ENCODE data around the gene ZNF664.

ZNF664 gene

DNA sequence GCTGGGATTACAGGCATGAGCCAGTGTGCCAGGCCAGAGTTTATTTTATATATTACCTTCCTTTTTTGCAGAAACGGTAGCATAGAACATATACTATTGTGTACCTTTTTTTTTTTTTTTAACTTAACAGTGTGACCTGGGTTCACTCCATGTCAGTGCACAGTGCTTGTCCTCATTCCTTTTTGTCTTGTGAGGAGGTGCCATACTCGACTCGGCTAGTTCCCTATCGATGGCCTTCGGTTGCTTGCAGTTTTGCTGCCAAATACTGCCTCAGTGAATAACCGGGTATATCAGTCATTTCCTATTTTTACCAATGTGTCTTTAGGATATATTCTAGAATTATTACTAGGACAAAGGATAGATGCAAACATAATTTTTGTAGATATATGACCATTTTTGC lies 36.8 kb downstream of the ZNF664 start:
- no peak for DNase-seq (ENCODE audit: low read depth in 2 of 2)

DNA sequence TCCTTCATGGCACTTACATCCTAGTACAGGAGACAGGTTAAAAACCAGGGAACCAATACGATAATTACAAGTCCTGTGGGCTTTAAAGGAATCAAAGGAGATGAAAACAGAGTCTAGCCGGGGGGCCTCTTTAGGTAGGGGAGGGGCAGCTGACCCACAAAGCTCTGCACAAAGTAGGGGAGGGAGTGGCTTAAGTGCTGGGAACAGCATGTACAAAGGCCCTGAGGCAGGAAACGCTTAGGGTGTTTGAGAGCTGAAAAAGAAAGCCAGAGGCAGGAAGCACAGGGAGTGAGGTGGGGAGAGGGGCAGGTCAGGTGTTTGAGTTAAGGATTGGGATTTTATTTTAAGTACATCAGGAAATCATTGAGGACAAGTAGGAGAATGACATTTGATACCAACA lies 37.7 kb downstream of the ZNF664 start:
- DNase-seq (ENCODE audit: low read depth in 2 of 2), result no peak

DNA sequence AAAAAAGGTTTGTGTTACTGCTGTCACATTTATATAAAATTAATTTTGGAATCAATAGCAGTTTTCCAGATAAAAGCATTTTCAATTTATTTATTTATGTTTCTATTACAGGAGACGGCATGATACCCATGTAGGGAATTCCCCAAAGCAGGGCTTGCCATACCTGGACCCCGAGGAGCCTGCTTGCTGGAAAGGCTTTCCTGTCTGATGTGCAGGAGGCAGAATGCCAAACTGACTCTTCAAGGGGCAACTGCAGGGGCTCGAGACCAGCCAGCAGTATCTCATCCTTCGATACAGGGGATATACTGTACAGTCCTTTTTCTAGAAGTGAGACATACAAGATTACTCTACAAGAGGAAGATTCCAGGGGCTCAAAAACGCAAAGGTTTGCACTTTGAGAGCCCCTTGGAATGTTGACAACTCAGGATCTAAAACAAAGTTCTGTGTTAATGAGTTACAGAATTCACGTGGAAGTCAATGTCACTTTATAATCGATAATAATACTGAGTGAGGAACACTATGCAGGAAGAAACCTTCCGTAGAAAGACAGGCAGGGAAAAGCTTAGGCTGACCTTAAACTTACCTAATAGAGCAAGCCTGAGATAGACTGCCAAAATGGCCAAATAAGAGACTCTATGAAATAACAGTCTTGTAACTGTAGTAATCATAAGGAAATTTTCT lies 38.6 kb downstream of the ZNF664 start:
- no peak for DNase-seq (ENCODE audit: low read depth in 2 of 2)

DNA sequence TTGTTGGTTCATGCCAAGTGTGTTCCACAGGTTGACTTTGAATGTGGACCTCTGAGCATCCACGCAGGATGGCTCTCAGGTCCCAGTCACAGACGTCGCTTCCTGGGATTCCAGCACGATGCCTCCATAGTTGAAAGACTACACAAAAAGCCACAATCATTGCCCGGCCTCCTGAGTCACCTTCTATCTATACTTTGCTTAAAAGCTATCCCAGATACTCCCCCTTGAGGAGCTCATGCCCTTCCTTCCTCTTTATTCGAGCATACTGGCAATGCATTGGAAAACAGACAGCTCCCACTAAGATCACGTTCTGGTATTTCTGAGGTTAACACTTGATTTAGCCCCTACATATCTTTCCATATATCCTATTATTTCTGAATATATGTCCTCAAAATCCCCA lies 40.1 kb downstream of the ZNF664 start:
- DNase-seq (ENCODE audit: low read depth in 2 of 2), result no peak

DNA sequence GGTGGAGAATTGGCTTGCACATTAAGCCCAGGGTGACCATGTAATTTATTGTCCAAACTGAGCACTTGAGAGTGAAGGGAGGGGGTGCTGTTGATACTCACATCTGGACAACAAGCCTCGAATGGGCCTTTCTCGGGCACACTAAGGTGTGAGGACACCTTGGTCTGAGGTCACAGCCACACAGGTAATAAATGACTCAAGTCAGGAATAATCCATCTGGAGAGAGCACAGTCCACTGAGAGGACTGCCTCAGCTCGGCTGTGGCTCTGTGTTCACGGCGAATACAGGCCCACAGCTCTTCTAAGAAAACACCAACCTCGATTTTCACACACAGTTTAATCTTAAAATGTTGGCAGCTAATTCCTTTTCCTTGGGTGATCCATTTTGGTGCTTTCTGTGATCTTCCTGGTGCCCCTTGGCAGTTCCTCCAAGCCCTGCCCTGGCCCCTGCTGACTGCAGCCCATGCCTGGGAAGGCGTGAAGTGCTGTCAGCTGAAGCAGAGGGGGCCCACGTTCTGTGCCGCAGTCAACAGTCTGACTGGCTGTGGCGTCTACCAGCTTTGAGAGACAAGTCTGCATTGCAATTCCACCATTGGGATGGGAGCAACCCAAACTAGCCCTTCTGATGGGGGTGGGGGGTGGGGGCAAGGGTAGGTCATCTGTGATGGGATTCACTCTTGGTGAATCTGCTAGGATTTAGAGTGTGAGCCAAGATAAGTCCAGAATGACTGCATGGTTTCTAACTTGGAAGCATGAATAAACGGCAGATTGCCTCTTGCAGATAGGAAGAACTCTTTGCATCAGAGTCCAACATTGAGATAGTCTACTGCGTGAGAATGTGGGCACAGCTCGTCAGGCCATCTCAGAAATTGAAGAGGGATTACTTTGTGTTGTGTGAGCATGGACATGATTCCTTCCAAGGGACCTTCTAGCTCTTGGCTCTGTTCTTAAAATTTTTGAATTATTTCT lies 42.8 kb downstream of the ZNF664 start:
- no peak for DNase-seq (ENCODE audit: low read depth in 2 of 2)

DNA sequence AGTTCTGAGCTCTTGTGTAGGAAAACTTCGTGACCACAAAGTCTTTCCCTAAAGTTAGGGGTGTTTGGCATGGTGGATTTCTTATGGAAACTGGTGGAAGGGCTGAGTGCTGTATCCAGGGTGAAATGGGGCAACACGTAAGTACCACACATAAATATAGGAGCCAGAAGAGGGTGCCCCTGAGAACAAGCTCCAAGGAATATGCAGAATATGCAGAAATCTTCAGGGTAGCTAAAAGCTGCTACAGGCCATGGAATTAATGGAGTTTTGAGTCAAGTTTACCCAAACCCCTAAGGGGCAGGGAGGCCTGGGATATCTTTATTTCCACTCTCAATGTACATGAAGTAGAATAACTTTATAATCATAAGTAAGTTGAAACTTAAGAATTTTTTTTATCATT lies 44.0 kb downstream of the ZNF664 start:
- DNase-seq (ENCODE audit: low read depth in 2 of 2), result no peak

DNA sequence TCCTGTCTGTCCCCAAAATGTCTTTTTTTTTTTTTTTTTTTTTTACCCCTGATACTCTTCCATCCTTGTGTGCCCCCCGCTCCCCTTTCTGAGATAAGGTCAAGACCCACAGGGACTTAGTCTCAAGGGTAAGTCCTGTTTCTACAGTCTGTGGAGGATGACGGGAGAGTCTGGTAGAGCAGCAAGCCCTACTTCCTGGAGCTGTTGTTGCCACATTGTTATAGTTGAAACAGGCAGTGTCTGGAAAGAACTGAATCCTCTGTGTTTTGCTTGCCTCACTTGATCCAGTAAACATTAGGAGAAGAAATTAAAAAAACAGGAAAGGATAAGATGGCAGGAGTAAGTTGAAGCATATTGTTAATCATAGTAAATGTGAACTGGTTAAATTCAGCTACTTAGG lies 45.5 kb downstream of the ZNF664 start:
- no peak for DNase-seq (ENCODE audit: low read depth in 2 of 2)

DNA sequence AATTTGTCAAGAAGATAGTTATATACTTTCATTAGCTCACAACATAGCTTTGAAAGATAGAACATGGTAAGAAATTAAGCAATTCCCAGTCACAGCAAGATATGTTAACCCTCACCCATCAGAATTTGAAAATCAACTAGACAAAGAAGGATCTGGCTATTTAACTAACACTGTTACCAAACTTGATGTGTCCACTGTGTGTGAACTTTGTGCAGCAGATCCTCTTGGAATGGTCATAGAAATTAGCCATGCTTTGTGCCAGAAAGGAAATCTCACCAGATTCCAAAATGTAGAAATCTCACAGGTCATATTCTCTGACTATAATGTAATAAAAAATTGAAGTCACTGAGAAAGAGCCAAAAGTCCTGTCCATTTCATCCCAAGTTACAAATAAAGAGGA lies 46.1 kb downstream of the ZNF664 start:
- DNase-seq (ENCODE audit: low read depth in 2 of 2), result no peak

DNA sequence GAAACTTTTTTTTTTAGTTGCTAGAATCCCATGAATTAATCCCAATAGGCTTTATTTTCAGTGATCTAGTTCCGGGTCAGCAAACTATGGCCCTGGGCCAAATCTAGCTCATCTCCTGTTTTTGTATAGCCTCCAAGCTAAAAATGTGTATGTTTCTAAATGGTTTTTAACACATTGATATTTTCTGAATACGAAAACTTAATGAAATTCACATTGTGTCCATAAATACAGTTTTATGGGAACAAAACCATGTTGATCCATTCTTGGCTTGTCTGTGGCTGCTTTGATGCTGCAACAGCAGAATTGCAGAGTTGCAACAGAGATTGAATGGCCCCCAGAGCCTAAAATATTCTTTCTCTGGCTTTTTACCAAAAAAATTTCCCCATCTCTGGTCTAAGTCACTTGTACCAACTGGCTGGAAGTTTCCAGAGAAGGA lies 47.5 kb downstream of the ZNF664 start:
- DNase-seq (ENCODE audit: low read depth in 2 of 2), result no peak

DNA sequence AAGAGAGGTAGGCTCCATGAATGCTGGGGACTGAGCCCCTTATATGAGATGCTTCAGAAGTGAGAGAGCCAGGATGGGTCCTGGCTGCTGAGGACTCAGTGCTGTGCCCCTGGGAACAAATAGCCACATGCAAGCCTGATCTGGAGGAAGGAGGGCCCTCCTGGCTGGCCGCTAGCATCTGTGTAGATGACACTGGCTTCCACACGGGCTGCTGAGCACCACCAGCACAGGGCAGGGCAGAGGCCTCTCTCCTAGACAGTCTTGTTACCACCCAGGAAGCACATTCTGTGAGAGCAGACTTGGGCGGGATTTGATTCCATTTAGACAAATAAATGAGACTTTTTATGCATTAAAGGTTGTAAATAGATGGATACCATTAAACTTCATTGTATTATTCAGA lies 48.0 kb downstream of the ZNF664 start:
- DNase-seq (ENCODE audit: low read depth in 2 of 2), result no peak

DNA sequence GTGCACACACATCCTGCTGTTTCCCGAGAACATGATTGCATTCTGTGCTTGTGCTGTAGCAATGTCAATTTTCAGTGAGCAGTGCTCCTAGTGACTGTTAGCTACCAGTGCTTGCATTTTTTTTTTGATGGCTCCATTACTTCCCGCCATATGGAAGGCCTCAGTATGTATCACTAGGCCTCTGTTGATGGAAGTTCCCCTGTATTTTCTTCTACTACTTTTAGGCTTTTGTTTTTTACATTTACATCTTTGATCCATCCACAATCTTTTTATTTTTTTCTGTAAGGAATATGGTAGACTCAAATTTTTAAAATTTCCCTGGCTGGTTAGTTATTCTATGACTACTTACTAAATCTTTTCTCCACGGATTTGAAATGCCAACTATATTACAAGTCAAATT lies 49.1 kb downstream of the ZNF664 start:
- DNase-seq (ENCODE audit: low read depth in 2 of 2), result no peak

DNA sequence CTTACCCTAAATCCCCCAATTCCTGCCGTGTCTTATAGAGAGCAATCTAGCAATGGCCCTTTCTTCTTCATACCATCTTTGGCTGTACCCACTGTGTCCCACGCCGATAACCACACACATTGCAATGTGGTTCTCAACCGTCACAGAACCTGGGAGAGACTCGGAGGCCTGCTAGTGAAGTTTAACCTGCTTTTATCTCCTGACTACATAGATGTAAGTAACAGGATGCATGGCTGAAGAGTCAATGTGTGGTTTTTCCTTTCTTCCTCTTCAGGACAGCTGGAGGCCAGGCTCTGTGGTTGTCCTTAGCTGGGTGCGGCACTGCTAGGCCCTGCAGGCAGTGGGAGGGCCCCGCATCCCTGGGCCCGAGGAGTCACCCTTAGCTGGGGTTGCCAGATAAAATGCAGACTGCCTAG lies 51.3 kb downstream of the ZNF664 start:
- no peak for DNase-seq (ENCODE audit: low read depth in 2 of 2)

DNA sequence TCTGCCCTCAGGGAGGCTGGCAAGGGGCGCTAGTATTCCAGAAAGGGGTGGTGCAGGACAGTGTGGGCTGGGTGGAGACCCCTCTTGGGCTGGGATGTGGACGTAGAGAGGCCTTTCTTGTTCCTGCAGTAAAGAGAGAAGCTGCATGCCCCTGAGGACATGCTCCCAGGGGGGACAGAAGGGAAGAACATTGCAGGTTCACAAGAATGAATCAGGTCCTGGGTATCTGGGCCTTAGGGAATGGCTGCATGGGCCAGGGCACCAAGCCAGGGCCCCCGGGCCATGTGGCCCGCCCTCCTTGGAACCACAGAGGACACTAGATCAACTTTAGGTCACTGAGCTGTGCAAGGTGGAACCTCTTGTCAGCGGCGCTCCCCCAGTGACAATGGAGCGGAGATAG lies 51.8 kb downstream of the ZNF664 start:
- no peak for DNase-seq (ENCODE audit: low read depth in 2 of 2)

DNA sequence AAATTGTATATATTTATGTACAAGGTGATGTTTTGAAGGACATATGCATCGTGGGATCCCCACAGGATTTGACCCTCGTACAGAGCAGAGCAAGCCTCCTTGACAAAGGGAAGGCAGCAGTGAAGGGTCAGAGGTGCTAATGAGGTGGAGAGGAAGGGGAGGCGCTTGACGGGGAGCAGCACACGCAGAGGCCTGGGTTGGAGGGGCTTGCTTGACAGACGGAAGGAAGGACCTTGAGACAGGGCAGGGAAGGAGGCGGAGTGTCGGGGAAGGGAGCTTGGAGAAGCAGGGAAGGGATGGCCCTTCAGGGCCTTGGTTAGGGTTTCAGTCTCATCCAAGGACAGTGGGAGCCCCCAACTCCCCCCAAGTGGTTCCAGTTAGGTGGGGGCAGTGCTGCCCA lies 52.6 kb downstream of the ZNF664 start:
- DNase-seq (ENCODE audit: low read depth in 2 of 2), result no peak

DNA sequence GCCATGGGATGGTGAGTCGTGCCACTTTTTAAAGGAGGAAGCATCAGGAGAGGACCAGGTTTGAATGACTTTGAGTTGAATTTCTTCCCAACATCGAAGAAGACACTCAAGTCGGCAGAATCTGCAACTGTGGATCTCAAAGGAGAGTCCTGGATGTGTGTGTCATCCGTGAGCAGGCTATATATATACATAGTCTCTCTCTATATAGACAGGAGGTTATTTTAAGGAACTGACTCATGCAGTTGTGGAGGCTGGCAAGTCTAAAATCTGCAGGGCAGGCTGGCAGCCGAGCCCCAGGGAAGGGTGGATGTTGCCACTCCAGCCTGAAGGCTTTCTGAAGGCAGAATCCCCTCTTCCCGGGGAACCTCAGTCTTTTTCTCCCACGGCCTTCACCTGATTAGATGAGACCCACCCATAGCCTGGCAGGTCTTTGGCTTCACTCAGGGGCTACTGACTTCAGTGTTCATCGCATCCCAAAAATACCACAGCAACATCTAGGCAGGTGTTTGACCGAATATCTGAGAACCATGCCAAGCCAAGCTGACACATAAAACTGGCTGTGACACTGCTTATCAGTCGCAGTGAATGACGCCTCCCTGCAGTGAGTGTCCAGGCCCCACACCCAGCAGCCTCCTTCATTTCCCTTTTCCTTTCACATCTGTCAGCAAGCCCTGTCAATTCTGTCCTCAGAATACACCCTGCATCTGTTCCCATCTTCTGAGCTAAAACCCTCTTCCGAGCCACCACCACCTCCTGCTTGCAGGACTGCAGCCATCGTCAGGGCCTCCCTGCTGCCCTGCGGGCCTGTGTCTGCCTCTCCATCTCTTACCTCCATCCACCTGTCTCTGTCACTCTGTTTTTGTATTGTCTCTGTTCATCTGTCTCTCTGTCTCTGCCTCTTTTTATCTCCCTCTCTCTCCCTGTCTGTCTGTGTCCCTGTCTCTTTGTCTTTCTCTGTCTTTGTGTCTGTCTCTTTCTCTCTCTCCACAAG lies 54.0 kb downstream of the ZNF664 start:
- no peak for DNase-seq (ENCODE audit: low read depth in 2 of 2)

DNA sequence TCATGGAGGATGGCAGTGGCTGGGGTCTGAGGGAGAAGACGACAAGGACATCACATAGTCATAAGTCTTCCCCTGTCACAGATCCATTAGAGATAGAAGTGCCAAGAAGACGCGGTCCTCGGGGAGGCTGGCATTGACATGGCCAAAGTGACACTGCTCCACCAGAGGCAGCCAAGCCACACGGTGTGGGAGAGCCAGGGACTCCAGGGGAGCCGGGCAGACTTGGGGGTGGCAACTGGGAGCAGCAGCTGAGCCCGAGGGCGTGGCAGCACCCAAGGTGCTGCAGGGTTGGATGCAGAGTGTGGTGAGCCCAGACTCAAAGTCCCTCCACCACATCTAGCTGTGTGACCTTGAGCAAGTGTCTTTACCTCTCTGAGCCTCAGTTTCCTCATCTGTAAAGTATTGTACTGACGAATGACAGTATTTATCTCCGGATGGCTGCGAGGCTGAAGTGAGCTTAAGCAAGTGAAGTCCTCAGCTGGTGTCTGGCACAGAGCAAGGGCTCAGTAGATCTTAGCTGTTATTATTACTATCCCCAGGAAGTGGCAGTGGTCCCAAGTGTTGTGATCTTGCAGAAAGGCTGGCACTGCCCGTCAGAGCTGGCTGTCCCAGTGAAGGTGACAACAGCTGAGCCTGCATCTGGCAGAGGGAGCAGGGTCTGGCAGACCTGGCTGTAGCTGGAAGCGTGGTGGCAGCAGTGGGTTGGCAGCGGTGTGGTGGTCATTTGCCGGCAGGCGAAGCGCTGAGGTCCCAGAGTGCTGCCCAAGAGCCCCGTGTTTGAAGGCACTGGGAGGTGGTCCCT lies 54.9 kb downstream of the ZNF664 start:
- no peak for DNase-seq (ENCODE audit: low read depth in 2 of 2)

DNA sequence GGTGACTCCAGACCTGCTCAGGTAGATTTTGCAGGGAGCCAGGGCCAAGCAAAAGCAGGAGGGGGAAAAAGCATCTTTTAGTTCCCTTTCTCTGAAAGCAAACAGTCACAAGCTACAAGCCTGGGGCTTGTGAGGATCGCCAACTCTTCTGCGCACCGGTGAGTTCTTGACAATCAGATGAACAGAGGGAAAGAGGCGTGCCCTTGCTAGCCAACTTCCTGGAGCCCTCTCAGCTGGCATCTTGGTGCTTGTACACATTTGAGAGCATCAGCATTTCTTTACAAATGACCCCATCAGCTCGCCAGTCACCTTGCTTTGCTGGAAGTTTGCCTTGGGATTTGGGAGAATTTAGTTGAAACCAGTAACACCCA lies 55.5 kb downstream of the ZNF664 start:
- no peak for DNase-seq (ENCODE audit: low read depth in 2 of 2)

DNA sequence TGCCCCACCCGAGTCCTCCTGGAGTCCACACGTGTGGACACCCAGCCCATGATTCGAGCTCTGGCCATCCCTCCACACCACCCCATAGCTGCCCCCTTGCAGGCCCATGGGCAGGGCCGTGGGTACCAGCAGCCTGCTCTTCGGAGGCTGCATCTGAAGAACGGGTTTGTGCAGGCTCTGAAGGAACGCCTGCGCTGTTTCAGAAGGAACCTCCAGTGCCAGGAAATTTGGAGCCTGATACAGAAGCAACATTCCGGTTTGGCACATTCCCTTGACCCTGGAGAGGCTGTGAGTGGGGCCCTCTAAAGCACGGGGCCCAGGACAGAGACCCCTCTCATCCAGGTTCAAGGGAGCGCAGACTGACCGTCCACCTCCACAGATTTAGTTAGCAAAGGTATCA lies 57.0 kb downstream of the ZNF664 start:
- no peak for DNase-seq (ENCODE audit: low read depth in 2 of 2)

DNA sequence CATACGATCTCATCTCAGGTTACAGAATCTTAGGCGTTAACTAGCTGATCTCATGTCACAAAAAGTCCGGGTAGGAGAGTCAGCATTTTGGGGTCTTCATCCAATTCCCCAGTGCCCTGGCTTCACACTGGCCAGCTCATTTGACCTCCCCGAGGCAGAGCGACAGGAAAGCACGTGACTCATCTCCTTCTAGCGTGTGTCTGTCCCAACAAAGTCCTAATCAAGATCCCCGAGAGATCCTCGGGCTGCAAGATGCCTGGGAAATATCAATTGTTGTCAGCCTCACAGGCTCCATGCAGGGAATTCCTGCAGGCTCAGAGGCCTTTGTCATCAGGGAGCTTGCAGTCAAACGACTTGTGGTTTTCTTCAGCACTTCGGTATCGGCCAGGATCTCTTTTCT lies 57.5 kb downstream of the ZNF664 start:
- DNase-seq (ENCODE audit: low read depth in 2 of 2), result no peak

DNA sequence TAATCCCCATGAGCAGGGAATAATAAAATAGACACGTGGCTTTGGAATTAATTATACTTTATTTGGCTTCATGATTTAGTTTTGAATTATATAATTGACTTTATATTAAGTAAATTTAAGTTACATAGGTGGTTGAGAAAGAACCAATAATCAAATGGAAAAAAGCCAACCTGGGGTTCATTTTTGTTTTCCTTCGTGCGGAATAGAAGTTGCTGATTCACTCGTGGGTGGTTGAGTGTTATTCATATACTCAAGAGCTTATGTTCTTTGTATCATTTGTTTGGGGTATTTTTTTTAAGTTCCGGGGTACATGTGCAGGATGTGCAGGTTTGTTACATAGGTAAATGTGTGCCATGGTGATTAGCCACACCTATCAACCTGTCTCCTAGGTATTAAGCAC lies 58.0 kb downstream of the ZNF664 start:
- DNase-seq (ENCODE audit: low read depth in 2 of 2), result no peak

DNA sequence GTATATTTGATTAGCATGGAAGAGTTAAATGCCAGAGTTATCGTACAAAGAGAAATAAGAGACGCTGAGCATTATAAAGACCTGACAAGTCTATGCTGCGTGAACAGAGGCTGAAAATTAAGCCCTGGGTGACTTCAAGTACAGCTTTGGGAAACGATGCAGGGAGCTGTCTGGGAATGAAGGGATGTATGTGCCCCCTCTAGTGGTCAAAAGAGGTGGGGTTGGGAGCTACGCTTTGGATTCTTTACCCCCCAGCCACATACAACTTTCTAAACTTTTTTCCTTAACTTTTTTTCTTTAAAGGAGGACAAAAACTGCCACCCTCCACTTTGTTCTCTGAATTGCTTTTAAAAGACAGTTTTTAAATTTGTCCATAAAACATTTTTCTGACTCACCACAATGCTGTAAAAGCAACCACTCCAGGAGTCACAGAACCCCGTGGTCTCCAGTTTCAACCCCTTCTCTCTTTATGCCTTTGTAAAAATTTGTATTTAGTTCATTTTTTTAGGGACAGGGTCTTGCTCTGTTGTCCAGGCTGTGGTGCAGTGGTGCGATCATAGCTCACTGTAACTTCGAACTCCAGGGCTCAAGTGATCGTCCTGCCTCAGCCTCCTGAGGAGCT lies 59.4 kb downstream of the ZNF664 start:
- DNase-seq (ENCODE audit: low read depth in 2 of 2), result no peak

All from stimulated activated CD4-positive, alpha-beta T cell treated with anti-CD3 and anti-CD28 coated beads, Interleukin-15, amount 100 ng/mL, for 48 hours (primary cell).